GM12878 (cell line): ENCODE data around the gene MUC21. TPM values are rescaled to one million over a fixed set of nuclear protein-coding genes. Genes with fewer than 3 reads are reported as not detected.
A peak's percentile ranks its signal among the peaks of the same experiment; 100 is the strongest.

ENCODE experiments used
- ATAC-seq: fragments of 200-7000 bp; cut with Tn5 transposase; 3 replicates; pipeline ENCODE4 v1.9.1; 2020; ENCODE audit warnings: mild to moderate bottlenecking, moderate library complexity
- BruUV-seq: library from RNA; stranded (reverse); fragments of 400-500 nt; replicated peaks from 2 replicates; lab custom pipeline; 2021; lab: Mats Ljungman, UMichigan
- CTCF ChIA-PET: fragments of 300-600 bp; sonication (Branson Sonifier 250); formaldehyde crosslinking; extraction: SDS; loops from one replicate; lab custom pipeline; 2021; ENCODE audit warnings: inconsistent platforms; lab: Yijun Ruan, JAX
- POLR2A ChIA-PET: fragments of 350-600 bp; formaldehyde crosslinking; extraction: SDS; loops from one replicate; lab custom pipeline; 2021; ENCODE audit warnings: inconsistent platforms; lab: Charles Lee
- RAD21 ChIA-PET: fragments of 300-600 bp; sonication (Branson Sonifier 250); formaldehyde crosslinking; loops from one replicate; lab custom pipeline; 2023; ENCODE audit warnings: antibody characterized with exemption; ENCODE audit not compliant: unreplicated experiment; lab: Charles Lee
- SMC1A ChIA-PET: fragments of 300-600 bp; sonication (Branson Sonifier 250); formaldehyde crosslinking; loops from one replicate; lab custom pipeline; 2023; ENCODE audit not compliant: unreplicated experiment, uncharacterized antibody; lab: Charles Lee
- DNase-seq: peaks from one replicate; pipeline ENCODE4 v3.0.0-alpha.2; 2011; ENCODE audit warnings: low read depth, low spot score
- FAIRE-seq: peaks from 3 replicates; lab custom pipeline; 2011; peaks lifted over from hg19 to GRCh38; lab: Jason Lieb, UNC
- H2AFZ ChIP-seq: 2 replicates; pipeline ENCODE4 v1.6.0; 2011; ENCODE audit warnings: low read depth, low read length, control low read depth; ENCODE audit not compliant: control insufficient read depth
- H3K27ac ChIP-seq: 2 replicates; pipeline ENCODE4 v1.5.1; 2011; ENCODE audit warnings: control low read depth; ENCODE audit not compliant: control insufficient read depth, insufficient read depth
- H3K27me3 ChIP-seq, 2 experiments: replicated peaks in 1 of 2; 2 replicates each; pipeline versions ENCODE4 v1.6.0 to v1.6.1; 2011; ENCODE audit warnings: low read length in 1 of 2; ENCODE audit not compliant: control insufficient read depth in 2 of 2, insufficient read depth in 2 of 2
- H3K36me3 ChIP-seq, 2 experiments: 2 replicates each; pipeline ENCODE4 v1.5.1; 2011; ENCODE audit warnings: low read length in 1 of 2; ENCODE audit not compliant: control insufficient read depth in 2 of 2, insufficient read depth in 2 of 2
- H3K4me1 ChIP-seq: 2 replicates; pipeline ENCODE4 v1.6.1; 2011; ENCODE audit warnings: mild to moderate bottlenecking, low read length, moderate library complexity, mixed read lengths; ENCODE audit not compliant: control insufficient read depth, insufficient read depth
- H3K4me2 ChIP-seq: 2 replicates; pipeline ENCODE4 v1.6.0; 2011; ENCODE audit warnings: control low read depth; ENCODE audit not compliant: control insufficient read depth, insufficient read depth
- H3K4me3 ChIP-seq: fragments of 200-600 bp; sonication (generic); 2 replicates; pipeline ENCODE4 v1.5.1; 2016
- H3K79me2 ChIP-seq: 2 replicates; pipeline ENCODE4 v1.6.0; 2011; ENCODE audit warnings: low read length; ENCODE audit not compliant: control insufficient read depth, insufficient read depth
- H3K9ac ChIP-seq: 2 replicates; pipeline ENCODE4 v1.8.0; 2011; ENCODE audit warnings: low read length, control low read depth, mixed read lengths; ENCODE audit not compliant: control insufficient read depth, insufficient read depth
- H3K9me3 ChIP-seq: replicated peaks from 3 replicates; pipeline ENCODE4 v1.5.1; 2011; ENCODE audit warnings: mild to moderate bottlenecking, low read length; ENCODE audit not compliant: control insufficient read depth, insufficient read depth
- H4K20me1 ChIP-seq: 2 replicates; pipeline ENCODE4 v1.6.0; 2011; ENCODE audit not compliant: control insufficient read depth, insufficient read depth
- BCL11A ChIP-seq: IDR thresholded peaks from 2 replicates; pipeline ENCODE4 v1.6.1; 2011; ENCODE audit warnings: low read depth, low read length
- BMI1 ChIP-seq: fragments of 450-650 bp; IDR thresholded peaks from 2 replicates; pipeline ENCODE4 v1.6.1; 2016; ENCODE audit warnings: mild to moderate bottlenecking, moderate library complexity, borderline replicate concordance
- CBFB ChIP-seq: IDR thresholded peaks from 2 replicates; pipeline ENCODE4 v1.6.1; 2016; ENCODE audit warnings: antibody characterized with exemption, low read depth
- EGR1 ChIP-seq, 2 experiments: IDR thresholded peaks; 1 replicate in 1 of 2; 2 replicates in 1 of 2; pipeline ENCODE4 v1.6.1; 2011 to 2012; ENCODE audit warnings: low read depth in 2 of 2, low read length in 2 of 2, borderline replicate concordance in 1 of 2, mild to moderate bottlenecking in 1 of 2, moderate library complexity in 1 of 2
- FOXK2 ChIP-seq: fragments of 450-650 bp; IDR thresholded peaks from 2 replicates; pipeline ENCODE4 v1.6.1; 2017; ENCODE audit warnings: mild to moderate bottlenecking, moderate library complexity
- MEF2B ChIP-seq: fragments of 450-650 bp; IDR thresholded peaks from 2 replicates; pipeline ENCODE4 v1.6.1; 2018; ENCODE audit warnings: mild to moderate bottlenecking, moderate library complexity; ENCODE audit not compliant: partially characterized antibody, poor library complexity, severe bottlenecking
- MTA3 ChIP-seq: IDR thresholded peaks from 2 replicates; pipeline ENCODE4 v1.6.1; 2012; ENCODE audit warnings: low read length, inconsistent platforms, borderline replicate concordance
- RAD21 ChIP-seq: IDR thresholded peaks from 2 replicates; pipeline ENCODE4 v1.6.1; 2011; ENCODE audit warnings: mild to moderate bottlenecking, low read depth, low read length, moderate library complexity; ENCODE audit not compliant: insufficient read depth
- RUNX3 ChIP-seq: IDR thresholded peaks from 2 replicates; pipeline ENCODE4 v1.6.1; 2012; ENCODE audit warnings: low read length, inconsistent platforms
- TCF3 ChIP-seq: IDR thresholded peaks from 2 replicates; pipeline ENCODE4 v1.6.1; 2012; ENCODE audit warnings: low read depth, mild to moderate bottlenecking, low read length, borderline replicate concordance; ENCODE audit not compliant: insufficient read depth
- ZSCAN29 ChIP-seq: fragments of 450-650 bp; IDR thresholded peaks from 2 replicates; pipeline ENCODE4 v1.6.1; 2017; ENCODE audit warnings: mild to moderate bottlenecking, moderate library complexity
- WGBS: methylation state at CpG from one replicate; pipeline ENCODE4 v1.1.6; 2016; ENCODE audit warnings: low lambda C conversion rate; ENCODE audit not compliant: insufficient replicate concordance, insufficient coverage; ENCODE audit errors: missing lambda C conversion rate; 5-methylcytosine and 5-hydroxymethylcytosine counted together
- in situ Hi-C: fragments of 300-500 bp; cut with MboI; formaldehyde crosslinking; loops from 9 replicates; pipeline ENCODE4 v1.14.3; 2018; ENCODE audit warnings: mixed read lengths
- intact Hi-C: fragments of 100-400 bp; cut with micrococcal nuclease; formaldehyde crosslinking; loops from one replicate; pipeline ENCODE4 v1.14.2; 2022; ENCODE audit not compliant: unreplicated experiment
- polyA plus RNA-seq, 11 experiments: library from polyadenylated mRNA; depleted of rRNA in 4 of 11; unstranded in 6 of 11; stranded (reverse) in 5 of 11; fragments of >200 nt; fragmentation: Nextera tagmentation in 4 of 11; fragmentation: Illumina TruSeq in 1 of 11; extraction: Ambion mirVana in 4 of 11; extraction: Trizol in 1 of 11; gene quantifications; 1 replicate in 1 of 11; 2 replicates in 10 of 11; pipeline versions ENCODE4 v1.2.1 to v1.2.3, GENCODE V29; 2011 to 2016; ENCODE audit warnings: inconsistent platforms in 2 of 11, missing spikeins in 2 of 11, low read depth in 1 of 11
- total RNA-seq, 4 experiments: library from RNA; depleted of rRNA in 3 of 4; stranded (reverse); fragments of >200 nt in 3 of 4; fragmentation: Illumina TruSeq in 1 of 4; extraction: Trizol in 1 of 4; gene quantifications; 2 replicates each; pipeline versions ENCODE4 v1.2.1 to v1.2.3, GENCODE V29; 2013 to 2021
- TF ChIP-seq, protein P1 (sequence below): fragments of 450-650 bp; conservative IDR thresholded peaks from 2 replicates; pipeline ENCODE4 v1.6.1; 2017; ENCODE audit warnings: mild to moderate bottlenecking, moderate library complexity

The MUC21 gene
- total and polyA plus RNA-seq, 10 of the 15 experiments (the other 5 are each of a cell fraction or from before 2014, with no cell fraction given): 0.02 TPM; not detected in 9

DNA sequence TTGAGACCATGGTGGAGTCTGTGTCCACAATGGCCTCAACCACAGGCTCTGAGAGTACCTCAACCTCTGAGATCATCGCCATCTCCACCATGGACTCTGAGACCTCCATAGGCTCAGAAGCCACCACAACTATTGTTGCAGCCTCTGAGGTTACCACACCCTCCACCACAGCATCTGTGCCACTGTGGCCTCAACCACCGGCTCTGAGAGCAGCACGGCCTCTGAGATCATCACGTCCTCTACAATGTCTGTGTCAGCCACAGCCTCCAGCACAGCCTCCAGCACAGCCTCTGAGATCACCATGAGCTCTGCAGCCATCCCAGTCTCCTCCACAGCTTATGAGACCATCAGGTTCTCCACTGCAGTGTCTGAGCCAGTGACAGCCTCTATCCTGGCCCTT lies 19.4 kb upstream of the MUC21 start:
- POLR2A ChIA-PET: no interaction called here
- intact Hi-C loops: no loop called here
- DNase-seq: no peak

DNA sequence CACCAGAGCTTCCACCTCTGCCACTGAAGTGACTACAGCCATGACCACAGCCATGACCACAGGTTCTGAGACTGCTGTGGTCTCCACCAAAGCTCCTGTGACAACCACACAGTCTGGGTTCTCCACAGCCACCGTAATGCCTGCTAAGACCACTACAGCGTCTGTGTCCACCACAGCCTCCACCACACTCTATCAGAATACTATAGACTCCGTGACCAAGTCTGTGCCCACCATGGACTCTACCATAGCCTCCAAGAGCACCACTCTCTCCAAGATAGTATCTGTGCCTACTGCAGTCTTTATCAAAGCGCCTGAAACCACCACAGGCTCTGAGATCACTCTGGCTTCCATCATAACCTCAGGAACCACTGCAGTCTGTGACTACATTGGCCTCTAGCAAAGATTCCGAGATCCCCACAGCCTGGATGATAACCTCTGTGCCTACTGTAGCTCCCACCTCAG lies 18.3 kb upstream of the MUC21 start:
- ATAC-seq (no peak; the same call in 1 of the 3 replicates), FAIRE-seq (no peak), DNase-seq (no peak)
- ChIA-PET RAD21 (no interaction called here), SMC1A (no interaction called here), CTCF (no interaction called here), POLR2A (no interaction called here)
- no peaks in the 10 kb centered on the region for H3K4me1 ChIP-seq
- H3K27me3 ChIP-seq: no peaks in the 10 kb centered on the region
- H4K20me1 ChIP-seq: no peaks in the 10 kb centered on the region
- no peaks in the 10 kb centered on the region for H3K36me3 ChIP-seq
- no peaks in the 10 kb centered on the region for H3K9me3 ChIP-seq
- H2AFZ ChIP-seq: no peak overlapping the region
- no peak for TF ChIP-seq FOXK2
- TF ChIP-seq TCF3: no peak
- TF ChIP-seq CBFB: 0 out of 2 replicates have a peak, but pooled peaks have one; percentile 55
- no peak for TF ChIP-seq BCL11A
- TF ChIP-seq RUNX3: peak; percentile 69
- TF ChIP-seq ZSCAN29: no peak
- TF ChIP-seq MEF2B: no peak
- no peak for TF ChIP-seq MTA3
- TF ChIP-seq BMI1: no peak
- no peaks in the 10 kb centered on the region for H3K79me2 ChIP-seq
- 21% methylated on average over 5 of the region's 5 CpGs for WGBS
- no peak overlapping the region for H3K27ac ChIP-seq
- intact Hi-C loops (no loop called here), in situ Hi-C loops (no loop called here)
- H3K4me3 ChIP-seq: no peak overlapping the region
- no peak overlapping the region for H3K4me2 ChIP-seq
- H3K9ac ChIP-seq: no peak overlapping the region
- BruUV-seq: no TSS peak

More for the DNA sequence above, 19.4 kb upstream of the MUC21 start:
- ATAC-seq: no peak
- RAD21 ChIA-PET: no interaction called here
- no peaks in the 10 kb centered on the region for H3K36me3 ChIP-seq
- H2AFZ ChIP-seq: no peak overlapping the region
- BruUV-seq: no TSS peak
- no peak overlapping the region for H3K9ac ChIP-seq
- no peaks in the 10 kb centered on the region for H3K79me2 ChIP-seq
- H3K4me3 ChIP-seq: no peak overlapping the region
- H3K4me1 ChIP-seq: no peaks in the 10 kb centered on the region
- H3K27me3 ChIP-seq: no peaks in the 10 kb centered on the region
- H4K20me1 ChIP-seq: no peaks in the 10 kb centered on the region
- no peak overlapping the region for H3K27ac ChIP-seq
- no peaks in the 10 kb centered on the region for H3K9me3 ChIP-seq
- in situ Hi-C loops: no loop called here
- TF ChIP-seq, protein P1, sequence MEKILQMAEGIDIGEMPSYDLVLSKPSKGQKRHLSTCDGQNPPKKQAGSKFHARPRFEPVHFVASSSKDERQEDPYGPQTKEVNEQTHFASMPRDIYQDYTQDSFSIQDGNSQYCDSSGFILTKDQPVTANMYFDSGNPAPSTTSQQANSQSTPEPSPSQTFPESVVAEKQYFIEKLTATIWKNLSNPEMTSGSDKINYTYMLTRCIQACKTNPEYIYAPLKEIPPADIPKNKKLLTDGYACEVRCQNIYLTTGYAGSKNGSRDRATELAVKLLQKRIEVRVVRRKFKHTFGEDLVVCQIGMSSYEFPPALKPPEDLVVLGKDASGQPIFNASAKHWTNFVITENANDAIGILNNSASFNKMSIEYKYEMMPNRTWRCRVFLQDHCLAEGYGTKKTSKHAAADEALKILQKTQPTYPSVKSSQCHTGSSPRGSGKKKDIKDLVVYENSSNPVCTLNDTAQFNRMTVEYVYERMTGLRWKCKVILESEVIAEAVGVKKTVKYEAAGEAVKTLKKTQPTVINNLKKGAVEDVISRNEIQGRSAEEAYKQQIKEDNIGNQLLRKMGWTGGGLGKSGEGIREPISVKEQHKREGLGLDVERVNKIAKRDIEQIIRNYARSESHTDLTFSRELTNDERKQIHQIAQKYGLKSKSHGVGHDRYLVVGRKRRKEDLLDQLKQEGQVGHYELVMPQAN: no peak
- TF ChIP-seq EGR1 (IDR thresholded peaks at IDR 0.05; ENCODE audit: borderline replicate concordance in 1 of 2, low read depth in 2 of 2, low read length in 2 of 2): no peak
- TF ChIP-seq RAD21: no peak
- TF ChIP-seq RUNX3: peak; percentile 49; the same call in 1 of the 2 replicates
- CTCF ChIA-PET: no interaction called here
- SMC1A ChIA-PET: no interaction called here
- 25% methylated on average over 4 of the region's 4 CpGs for WGBS
- no peak for FAIRE-seq
- no peak overlapping the region for H3K4me2 ChIP-seq
